22Rv1 (cell line): Measurements from ENCODE around the gene MPDZ.

ENCODE experiments used
- H3K27ac ChIP-seq: fragments of 450-650 bp; 2 replicates; pipeline ENCODE4 v1.5.1; 2017
- ZFX ChIP-seq: fragments of 450-650 bp; IDR thresholded peaks from 2 replicates; pipeline ENCODE4 v1.6.1; 2017; ENCODE audit warnings: antibody characterized with exemption, borderline replicate concordance
- TF ChIP-seq, protein P1 (sequence below): fragments of 450-650 bp; IDR thresholded peaks from 2 replicates; pipeline ENCODE4 v1.5.1; 2017; ENCODE audit warnings: mild to moderate bottlenecking

MPDZ gene

DNA sequence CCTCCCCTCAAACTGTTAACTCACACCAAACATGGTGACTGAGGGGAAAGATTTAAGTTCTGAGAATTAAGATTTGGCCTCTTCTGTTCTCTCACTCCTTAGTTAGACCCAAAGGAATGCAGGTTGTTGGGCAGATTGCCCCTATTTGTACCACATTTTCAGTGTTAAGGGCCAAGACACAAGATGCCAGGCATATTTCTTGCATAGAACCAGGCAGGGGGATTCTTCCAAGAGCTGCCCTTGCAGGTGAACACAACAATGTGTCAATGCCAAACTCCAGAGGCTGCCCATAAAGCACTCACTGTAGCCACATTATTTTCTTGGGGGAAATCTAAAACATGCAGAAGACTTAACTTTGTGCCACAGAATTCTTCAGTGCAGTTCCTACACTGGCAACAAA lies 14.7 kb downstream of the MPDZ start:
- H3K27ac ChIP-seq: no peak overlapping the region
- no peak for TF ChIP-seq ZFX
- TF ChIP-seq, protein P1, sequence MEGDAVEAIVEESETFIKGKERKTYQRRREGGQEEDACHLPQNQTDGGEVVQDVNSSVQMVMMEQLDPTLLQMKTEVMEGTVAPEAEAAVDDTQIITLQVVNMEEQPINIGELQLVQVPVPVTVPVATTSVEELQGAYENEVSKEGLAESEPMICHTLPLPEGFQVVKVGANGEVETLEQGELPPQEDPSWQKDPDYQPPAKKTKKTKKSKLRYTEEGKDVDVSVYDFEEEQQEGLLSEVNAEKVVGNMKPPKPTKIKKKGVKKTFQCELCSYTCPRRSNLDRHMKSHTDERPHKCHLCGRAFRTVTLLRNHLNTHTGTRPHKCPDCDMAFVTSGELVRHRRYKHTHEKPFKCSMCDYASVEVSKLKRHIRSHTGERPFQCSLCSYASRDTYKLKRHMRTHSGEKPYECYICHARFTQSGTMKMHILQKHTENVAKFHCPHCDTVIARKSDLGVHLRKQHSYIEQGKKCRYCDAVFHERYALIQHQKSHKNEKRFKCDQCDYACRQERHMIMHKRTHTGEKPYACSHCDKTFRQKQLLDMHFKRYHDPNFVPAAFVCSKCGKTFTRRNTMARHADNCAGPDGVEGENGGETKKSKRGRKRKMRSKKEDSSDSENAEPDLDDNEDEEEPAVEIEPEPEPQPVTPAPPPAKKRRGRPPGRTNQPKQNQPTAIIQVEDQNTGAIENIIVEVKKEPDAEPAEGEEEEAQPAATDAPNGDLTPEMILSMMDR: no peak

DNA sequence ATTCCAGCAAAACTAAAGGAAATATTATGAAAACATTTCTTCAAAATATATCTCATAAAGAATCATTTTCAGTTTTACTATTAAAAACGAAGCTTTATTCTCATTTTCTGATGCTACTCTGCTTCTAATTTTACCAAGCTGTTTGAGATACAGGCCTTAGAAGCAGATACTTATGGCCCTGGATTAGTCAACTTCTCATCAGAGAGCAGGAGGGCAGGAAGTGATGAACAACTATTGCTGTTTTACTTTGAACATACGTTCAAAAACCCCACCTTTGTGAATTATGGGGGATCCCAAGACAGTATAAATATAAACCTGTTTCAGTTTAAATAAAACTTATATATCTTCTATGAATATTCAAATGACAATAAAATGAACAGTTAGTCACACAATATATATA lies 16.0 kb downstream of the MPDZ start:
- no peak overlapping the region for H3K27ac ChIP-seq
- TF ChIP-seq, protein P1: no peak
- TF ChIP-seq ZFX: no peak

DNA sequence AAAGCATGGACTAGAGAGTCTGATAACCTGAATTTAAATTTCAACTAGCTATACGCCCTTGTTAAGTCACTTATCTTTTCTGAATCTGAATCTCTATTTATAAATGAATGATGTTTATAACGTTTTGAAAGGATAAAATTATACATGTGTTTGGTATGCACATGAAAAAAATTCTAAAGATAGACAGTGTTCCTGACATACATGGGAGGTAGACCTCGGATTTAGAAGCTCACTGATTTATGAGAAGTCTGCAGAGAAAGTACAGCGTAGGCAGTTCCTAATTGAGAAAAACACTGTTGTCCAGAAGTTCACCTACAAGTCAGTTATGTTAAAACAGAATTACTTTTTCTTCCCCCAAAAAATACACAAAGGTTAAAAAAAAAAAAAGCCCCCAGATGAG lies 26.6 kb downstream of the MPDZ start:
- H3K27ac ChIP-seq: no peak overlapping the region
- no peak for TF ChIP-seq ZFX
- TF ChIP-seq, protein P1: no peak

DNA sequence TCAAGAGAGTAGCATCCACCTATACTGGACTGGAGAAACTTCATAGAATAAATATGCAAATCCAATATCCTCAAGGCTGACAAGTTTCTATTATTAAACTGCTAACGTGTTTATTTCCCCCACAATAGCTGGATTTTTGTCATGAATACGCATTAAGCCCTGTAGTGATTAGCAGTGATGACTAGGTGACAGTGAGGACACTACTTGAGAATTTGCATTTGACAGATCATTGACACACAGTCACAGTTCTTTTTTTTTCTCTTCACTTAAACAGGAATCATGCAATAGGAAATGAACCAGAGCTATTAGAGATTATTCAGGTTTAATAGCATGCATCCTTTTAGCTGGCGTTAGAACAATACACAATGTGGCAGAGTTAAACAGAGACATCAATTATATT lies 35.3 kb downstream of the MPDZ start:
- no peak for TF ChIP-seq ZFX
- TF ChIP-seq, protein P1: no peak
- H3K27ac ChIP-seq: no peak overlapping the region

DNA sequence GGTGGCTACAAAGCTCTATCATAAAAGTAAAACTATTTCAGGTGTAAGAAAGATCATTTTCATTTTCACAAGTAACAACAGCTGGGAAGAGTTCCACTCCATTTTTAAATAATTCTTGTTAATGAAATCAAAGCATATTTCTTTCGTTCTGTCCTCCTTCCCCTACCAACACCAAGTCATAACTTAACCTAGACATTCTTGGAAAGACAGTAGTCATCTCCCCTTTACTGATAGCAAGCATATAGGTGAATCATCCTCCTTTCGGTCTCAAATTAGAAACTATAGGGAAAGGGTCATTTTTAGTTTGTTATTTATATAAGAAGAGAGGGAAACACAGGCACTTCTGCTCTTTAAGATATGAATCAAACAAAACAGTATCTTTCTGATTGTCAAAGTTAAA lies 38.2 kb downstream of the MPDZ start:
- H3K27ac ChIP-seq: no peak overlapping the region
- TF ChIP-seq, protein P1: no peak
- TF ChIP-seq ZFX: no peak

DNA sequence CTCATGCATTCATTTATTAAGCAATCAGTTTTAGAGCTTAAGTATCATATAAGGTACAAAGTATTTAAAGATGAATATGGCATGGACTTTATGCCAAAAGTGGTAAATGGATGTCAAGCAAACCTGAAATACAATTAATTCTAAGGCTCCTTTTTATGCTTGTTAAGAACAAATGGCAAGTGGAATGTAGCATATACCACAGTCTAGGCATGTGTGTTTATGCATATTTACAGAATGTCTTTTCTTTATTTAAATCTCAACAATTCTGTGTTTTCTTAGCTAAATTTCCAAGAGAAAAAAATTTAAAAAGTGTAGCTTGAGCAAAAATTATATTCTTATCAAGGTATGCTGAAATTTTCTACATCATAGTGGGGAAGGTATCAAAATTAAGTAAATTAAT lies 39.8 kb downstream of the MPDZ start:
- H3K27ac ChIP-seq: no peak overlapping the region
- TF ChIP-seq ZFX: no peak
- TF ChIP-seq, protein P1: no peak

DNA sequence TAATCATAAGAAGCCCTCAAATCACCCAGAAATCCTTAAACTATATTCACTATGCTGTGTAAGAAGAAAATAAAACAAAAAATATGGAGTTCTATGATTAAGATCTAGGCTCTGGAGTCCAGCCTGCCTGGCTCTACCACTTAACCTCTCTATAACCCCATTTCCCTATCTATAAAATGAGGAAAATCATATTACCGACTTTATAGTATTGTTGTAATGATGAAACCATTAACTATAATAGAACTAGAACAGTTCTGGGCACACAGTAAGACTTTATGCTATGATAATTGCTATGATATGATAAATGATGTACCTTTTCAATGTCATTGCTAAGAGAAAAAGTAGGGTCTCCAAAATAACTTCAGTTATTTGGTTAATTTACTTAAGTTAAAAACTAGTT lies 40.3 kb downstream of the MPDZ start:
- no peak for TF ChIP-seq ZFX
- TF ChIP-seq, protein P1: no peak
- no peak overlapping the region for H3K27ac ChIP-seq
